MCF 10A (cell line): Measurements from ENCODE around the gene C1orf21. TPM values are rescaled to one million over a fixed set of nuclear protein-coding genes. Genes with fewer than 3 reads are reported as not detected.

ENCODE experiments used
- BruUV-seq: library from RNA; stranded (reverse); fragments of 400-500 nt; replicated peaks from 2 replicates; lab custom pipeline; 2021; lab: Mats Ljungman, UMichigan
- CTCF ChIA-PET: fragments of 300-600 bp; sonication (Branson Sonifier 250); formaldehyde crosslinking; extraction: SDS; loops from one replicate; lab custom pipeline; 2021; ENCODE audit warnings: antibody characterized with exemption, inconsistent platforms; lab: Yijun Ruan, JAX
- POLR2A ChIA-PET: fragments of 300-600, 350-650 bp; sonication (Branson Sonifier 250); formaldehyde crosslinking; extraction: SDS; loops from one replicate; lab custom pipeline; 2020; ENCODE audit warnings: antibody characterized with exemption, inconsistent platforms; lab: Yijun Ruan, JAX
- DNase-seq: peaks from one replicate; pipeline ENCODE4 v3.0.0-alpha.2; 2018; ENCODE audit not compliant: unreplicated experiment
- H3K27ac Mint-ChIP-seq: one replicate; pipeline ENCODE4 v1.8.0; 2022; ENCODE audit warnings: mild to moderate bottlenecking, low read depth, mixed read lengths; ENCODE audit not compliant: unreplicated experiment
- H3K27me3 Mint-ChIP-seq: one replicate; pipeline ENCODE4 v1.8.0; 2022; ENCODE audit warnings: mixed read lengths; ENCODE audit not compliant: insufficient read depth, unreplicated experiment
- H3K36me3 Mint-ChIP-seq: one replicate; pipeline ENCODE4 v1.8.0; 2022; ENCODE audit warnings: mild to moderate bottlenecking, moderate library complexity, mixed read lengths; ENCODE audit not compliant: insufficient read depth, unreplicated experiment
- H3K4me1 Mint-ChIP-seq: one replicate; pipeline ENCODE4 v1.8.0; 2022; ENCODE audit warnings: mixed read lengths; ENCODE audit not compliant: insufficient read depth, unreplicated experiment
- H3K4me3 Mint-ChIP-seq: one replicate; pipeline ENCODE4 v1.8.0; 2022; ENCODE audit warnings: mild to moderate bottlenecking, moderate library complexity, mixed read lengths; ENCODE audit not compliant: unreplicated experiment
- H3K9me3 Mint-ChIP-seq: one replicate; pipeline ENCODE4 v1.8.0; 2022; ENCODE audit warnings: mixed read lengths; ENCODE audit not compliant: unreplicated experiment
- intact Hi-C: fragments of 100-400 bp; cut with micrococcal nuclease; formaldehyde crosslinking; loops from 2 replicates; pipeline ENCODE4 v1.14.1; 2022
- total RNA-seq: library from RNA; stranded (reverse); gene quantifications from 2 replicates; pipeline ENCODE4 v1.2.3, GENCODE V29; 2022
- TF ChIP-seq, protein P1 (sequence below): fragments of 200-600 bp; IDR thresholded peaks from one replicate; pipeline ENCODE4 v1.8.0; 2022; ENCODE audit warnings: antibody characterized with exemption, mild to moderate bottlenecking; ENCODE audit not compliant: unreplicated experiment

C1orf21 gene
- total RNA-seq, 1 experiment from 2014 or later = 23.2 TPM

DNA sequence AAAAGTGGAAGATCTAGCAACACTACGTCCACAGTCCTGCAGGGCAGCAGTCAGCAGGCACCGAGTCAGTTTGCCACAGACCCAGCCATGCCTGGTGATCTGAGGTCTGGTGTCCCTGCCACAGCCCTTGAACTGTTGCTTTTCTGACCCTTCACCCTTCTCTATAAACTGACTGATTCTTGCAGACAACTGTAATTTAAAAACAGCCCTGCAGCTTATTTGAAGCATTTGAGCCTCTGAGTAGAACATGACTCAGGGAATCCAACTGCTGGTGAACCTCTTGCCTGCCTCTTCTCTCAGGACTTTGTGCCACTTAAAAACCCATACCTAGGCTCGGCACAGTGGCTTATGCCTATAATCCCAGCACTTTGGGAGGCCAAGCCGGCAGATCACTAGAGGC lies 260.6 kb downstream of the C1orf21 start:
- H3K27me3 Mint-ChIP-seq = no peaks in the 10 kb centered on the region
- peaks cover 8% of the 10 kb centered on the region for H3K9me3 Mint-ChIP-seq
- peaks cover 6% of the 10 kb centered on the region for H3K4me1 Mint-ChIP-seq
- TF ChIP-seq, protein P1, sequence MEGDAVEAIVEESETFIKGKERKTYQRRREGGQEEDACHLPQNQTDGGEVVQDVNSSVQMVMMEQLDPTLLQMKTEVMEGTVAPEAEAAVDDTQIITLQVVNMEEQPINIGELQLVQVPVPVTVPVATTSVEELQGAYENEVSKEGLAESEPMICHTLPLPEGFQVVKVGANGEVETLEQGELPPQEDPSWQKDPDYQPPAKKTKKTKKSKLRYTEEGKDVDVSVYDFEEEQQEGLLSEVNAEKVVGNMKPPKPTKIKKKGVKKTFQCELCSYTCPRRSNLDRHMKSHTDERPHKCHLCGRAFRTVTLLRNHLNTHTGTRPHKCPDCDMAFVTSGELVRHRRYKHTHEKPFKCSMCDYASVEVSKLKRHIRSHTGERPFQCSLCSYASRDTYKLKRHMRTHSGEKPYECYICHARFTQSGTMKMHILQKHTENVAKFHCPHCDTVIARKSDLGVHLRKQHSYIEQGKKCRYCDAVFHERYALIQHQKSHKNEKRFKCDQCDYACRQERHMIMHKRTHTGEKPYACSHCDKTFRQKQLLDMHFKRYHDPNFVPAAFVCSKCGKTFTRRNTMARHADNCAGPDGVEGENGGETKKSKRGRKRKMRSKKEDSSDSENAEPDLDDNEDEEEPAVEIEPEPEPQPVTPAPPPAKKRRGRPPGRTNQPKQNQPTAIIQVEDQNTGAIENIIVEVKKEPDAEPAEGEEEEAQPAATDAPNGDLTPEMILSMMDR = no peak
- intact Hi-C loops = no loop called here
- no peak for DNase-seq
- H3K27ac Mint-ChIP-seq = peak overlapping the region; percentile 43
- no TSS peak for BruUV-seq
- H3K4me3 Mint-ChIP-seq = no peak overlapping the region
- CTCF ChIA-PET = interaction anchor here (0.7 kb wide), 1 partner anchor 268 kb away, joined by 3 read pairs; no protein-coding TSS in a partner anchor
- no peaks in the 10 kb centered on the region for H3K36me3 Mint-ChIP-seq
- POLR2A ChIA-PET = no interaction called here

DNA sequence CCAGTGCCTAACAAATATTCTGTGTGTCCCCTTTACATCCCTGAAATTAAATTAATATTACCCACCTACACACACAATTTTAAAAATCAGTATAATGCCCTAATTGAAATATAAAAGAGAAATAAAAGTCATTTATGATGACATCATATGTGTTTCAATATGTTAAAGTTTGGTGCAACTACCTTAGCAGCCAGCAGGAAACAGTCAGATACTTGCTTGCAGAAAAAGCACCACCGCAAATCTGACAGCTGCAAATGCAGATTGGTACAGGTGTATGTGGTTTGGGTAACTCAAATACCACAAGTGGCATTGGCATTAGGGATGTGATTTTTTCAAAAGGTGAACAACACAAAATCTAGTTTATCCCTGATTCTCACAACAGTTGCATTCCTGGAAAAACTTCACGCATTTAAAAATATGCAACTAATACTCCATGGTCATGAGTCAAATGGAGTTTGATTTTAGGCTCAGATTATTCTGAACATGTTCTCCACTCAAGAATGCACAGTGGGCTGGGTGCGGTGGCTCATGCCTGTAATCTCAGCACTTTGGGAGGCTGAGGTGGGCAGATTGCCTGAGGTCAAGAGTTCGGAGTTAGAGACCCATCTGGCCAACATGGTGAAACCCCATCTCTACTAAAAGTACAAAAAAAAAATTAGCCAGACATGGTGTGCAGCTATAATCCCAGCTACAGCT lies 261.5 kb downstream of the C1orf21 start:
- TF ChIP-seq, protein P1 = no peak
- Mint-ChIP-seq H3K27me3 (no peaks in the 10 kb centered on the region), H3K4me1 (peaks cover 6% of the 10 kb centered on the region), H3K9me3 (peaks cover 8% of the 10 kb centered on the region), H3K4me3 (no peak overlapping the region), H3K36me3 (no peaks in the 10 kb centered on the region), H3K27ac (peak overlapping the region; percentile 43)
- ChIA-PET CTCF (interaction anchor here (0.6 to 0.9 kb wide), 2 partner anchors 14 to 560 kb away, joined by 3 to 4 read pairs; no protein-coding TSS in a partner anchor), POLR2A (interaction anchor here (0.7 kb wide), 1 partner anchor 140 kb away, joined by 3 read pairs; no protein-coding TSS in a partner anchor)
- no TSS peak for BruUV-seq
- intact Hi-C loops = no loop called here
- DNase-seq = no peak

DNA sequence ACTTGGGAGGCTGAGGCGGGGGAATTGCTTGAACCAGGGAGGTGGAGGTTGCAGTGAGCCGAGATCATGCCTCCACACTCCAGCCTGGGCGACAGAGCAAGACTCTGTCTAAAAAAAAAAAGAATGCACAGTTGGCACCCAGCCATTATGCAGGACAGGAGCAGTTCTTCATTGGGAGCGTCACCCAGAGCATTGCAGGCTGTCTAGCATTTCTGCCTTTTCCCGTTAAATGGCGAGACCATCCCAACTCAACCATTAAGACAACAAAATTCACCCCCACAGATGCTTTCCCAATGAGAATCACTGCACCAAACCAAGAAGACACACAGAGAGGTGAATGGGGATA lies 262.0 kb downstream of the C1orf21 start:
- Mint-ChIP-seq H3K9me3 (peaks cover 8% of the 10 kb centered on the region), H3K4me1 (peaks cover 6% of the 10 kb centered on the region), H3K27me3 (no peaks in the 10 kb centered on the region), H3K4me3 (no peak overlapping the region), H3K36me3 (no peaks in the 10 kb centered on the region), H3K27ac (no peak overlapping the region)
- no TSS peak for BruUV-seq
- TF ChIP-seq, protein P1 = no peak
- DNase-seq = no peak
- ChIA-PET CTCF (interaction anchor here (0.6 to 0.9 kb wide), 2 partner anchors 13 to 561 kb away, joined by 3 to 4 read pairs; no protein-coding TSS in a partner anchor), POLR2A (interaction anchor here (0.7 kb wide), 1 partner anchor 141 kb away, joined by 3 read pairs; no protein-coding TSS in a partner anchor)
- intact Hi-C loops = no loop called here

DNA sequence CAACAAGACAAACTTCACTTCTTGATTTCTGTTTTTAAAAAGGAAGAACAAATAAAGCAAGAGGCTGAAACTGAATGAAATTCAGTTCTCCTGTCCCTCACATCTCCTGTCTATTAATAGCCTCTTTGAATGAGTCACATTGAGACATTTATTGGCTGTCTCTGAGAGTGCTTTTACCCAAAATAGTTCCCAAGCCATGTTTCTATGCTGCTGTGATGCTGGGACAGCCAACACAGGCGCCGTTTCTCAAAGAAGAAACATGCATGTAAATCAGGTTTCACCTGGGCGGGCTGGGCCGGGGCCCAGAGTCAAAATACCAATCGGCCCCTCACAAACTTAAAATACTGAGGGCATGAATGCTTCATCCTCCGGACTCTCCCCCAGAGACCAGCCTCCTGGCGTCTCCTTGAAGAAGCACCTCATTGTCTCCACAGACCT lies 262.6 kb downstream of the C1orf21 start:
- TF ChIP-seq, protein P1 = no peak
- no peak overlapping the region for H3K4me3 Mint-ChIP-seq
- H3K27me3 Mint-ChIP-seq = no peaks in the 10 kb centered on the region
- H3K27ac Mint-ChIP-seq = no peak overlapping the region
- CTCF ChIA-PET = interaction anchor here (0.9 kb wide), 1 partner anchor 12 kb away, joined by 4 read pairs; no protein-coding TSS in a partner anchor
- no peak for DNase-seq
- BruUV-seq = no TSS peak
- H3K36me3 Mint-ChIP-seq = no peaks in the 10 kb centered on the region
- POLR2A ChIA-PET = no interaction called here
- H3K4me1 Mint-ChIP-seq = peaks cover 6% of the 10 kb centered on the region
- H3K9me3 Mint-ChIP-seq = peaks cover 8% of the 10 kb centered on the region
- intact Hi-C loops = no loop called here
